GM18519 (cell line): Measurements from ENCODE around the gene WNT5A.

Experiments used
- ATAC-seq: cut with Tn5 transposase; IDR thresholded peaks from one replicate; pipeline ENCODE4 v1.9.1; 2021; ENCODE audit warnings: mild to moderate bottlenecking, moderate library complexity; ENCODE audit not compliant: unreplicated experiment, low FRiP score

WNT5A gene

DNA sequence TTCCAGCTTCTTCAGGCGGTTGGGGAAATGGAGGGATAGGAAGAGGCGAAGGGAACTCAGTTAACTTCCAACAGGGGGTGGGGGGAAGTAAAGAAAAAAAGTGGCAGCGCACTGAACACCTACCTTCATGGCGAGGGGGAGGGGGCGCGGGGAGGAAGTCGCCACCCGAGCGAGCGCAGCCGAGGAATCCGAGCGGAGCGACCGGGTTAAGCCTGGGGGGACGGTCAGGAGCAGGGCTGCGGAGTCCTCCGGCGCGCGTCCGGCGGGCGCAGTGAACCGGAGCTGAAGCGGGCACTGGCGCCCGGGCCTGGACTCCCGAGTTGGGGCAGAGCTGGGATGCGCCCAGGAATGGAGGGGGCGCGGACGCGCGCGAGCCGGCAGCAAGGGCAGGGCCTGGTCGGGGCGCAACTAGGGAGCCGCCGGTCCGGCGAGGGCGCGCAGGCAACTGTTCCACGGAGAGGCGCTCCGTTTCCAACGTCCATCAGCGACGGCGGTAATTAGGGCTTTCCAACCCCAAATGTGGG is at the start of gene WNT5A:
Gene WNT5A, minus strand, starts transcription at position 450 of the 524 bp plus-strand sequence. Its CDS starts 321 bp downstream, at position 129.
- no peak for ATAC-seq

DNA sequence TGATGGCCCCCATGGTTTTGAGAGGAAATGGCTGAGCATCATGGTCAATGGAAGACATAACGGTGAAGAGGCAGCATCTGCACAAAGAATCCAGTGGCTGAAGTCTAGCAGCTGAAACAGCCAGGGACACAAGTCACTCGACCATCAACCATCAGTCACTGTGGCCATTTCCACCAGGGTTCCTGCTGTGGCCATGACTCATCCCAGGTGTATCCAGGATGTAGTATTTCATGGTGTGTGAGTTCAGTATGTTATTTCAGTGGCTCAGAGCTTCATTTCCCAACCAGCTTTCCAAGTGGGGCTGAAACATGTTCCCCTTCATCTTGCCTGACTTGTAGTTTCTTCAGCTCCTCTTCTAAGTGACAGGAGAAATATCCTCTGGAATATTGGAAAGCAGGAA is 47.8 kb upstream of the WNT5A start:
- ATAC-seq, result no peak

DNA sequence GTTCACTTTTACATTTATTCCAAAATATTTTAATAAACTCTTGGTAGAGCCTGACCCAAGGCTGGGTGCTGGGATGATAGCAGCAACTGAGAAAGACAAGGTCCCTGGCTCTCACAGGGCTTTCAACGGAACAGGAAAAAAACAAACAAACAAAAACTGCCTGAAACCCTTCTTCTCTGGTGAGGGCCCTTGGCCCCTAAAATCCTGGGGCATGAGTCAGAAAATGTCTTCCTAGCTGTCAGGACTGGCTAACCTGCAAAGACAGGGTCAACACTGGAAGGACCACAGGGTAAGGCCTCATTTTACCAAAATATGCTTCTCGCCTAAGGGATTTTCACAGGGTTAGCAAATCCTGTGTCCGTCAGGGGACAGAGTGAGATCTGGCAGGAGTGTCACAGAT is 45.7 kb upstream of the WNT5A start:
- no peak for ATAC-seq

DNA sequence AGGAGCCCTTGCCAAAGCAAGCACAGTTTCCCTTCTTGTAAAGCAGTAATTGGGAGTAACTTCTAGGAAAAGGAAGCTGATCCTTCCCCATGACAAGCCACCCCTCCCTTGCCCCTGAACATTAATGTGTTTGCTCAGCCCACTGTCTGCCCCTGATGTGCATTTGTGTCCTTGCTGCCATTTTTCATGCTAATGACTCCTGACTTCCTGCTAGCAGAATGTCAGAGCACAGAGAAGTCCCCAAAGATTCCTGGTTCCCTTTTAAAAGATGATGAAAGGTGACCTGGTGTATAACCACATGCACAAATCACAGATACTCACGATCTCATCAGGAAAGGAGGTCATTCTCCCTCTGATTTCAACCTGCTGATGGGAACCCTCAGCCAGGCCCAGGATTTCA is 44.2 kb upstream of the WNT5A start:
- no peak for ATAC-seq

DNA sequence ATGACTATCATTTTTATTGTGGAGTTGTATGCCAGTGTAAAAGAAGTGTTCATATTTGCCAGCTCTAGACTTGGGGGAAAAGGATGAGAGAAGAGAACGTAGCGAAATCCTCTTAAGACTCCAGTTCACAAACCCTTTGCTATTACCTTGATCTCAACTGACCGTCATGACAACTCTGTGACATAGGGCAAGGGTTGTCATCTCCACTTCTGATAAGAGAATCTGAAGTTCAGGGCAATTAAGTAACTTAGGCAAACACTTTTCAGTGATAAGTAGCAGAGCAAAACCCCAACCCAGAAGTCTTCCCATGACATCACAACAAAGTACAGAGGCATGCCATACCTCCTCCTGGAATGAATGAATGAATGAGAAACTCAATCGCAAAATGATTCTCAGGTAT is 40.3 kb upstream of the WNT5A start:
- ATAC-seq, result no peak

DNA sequence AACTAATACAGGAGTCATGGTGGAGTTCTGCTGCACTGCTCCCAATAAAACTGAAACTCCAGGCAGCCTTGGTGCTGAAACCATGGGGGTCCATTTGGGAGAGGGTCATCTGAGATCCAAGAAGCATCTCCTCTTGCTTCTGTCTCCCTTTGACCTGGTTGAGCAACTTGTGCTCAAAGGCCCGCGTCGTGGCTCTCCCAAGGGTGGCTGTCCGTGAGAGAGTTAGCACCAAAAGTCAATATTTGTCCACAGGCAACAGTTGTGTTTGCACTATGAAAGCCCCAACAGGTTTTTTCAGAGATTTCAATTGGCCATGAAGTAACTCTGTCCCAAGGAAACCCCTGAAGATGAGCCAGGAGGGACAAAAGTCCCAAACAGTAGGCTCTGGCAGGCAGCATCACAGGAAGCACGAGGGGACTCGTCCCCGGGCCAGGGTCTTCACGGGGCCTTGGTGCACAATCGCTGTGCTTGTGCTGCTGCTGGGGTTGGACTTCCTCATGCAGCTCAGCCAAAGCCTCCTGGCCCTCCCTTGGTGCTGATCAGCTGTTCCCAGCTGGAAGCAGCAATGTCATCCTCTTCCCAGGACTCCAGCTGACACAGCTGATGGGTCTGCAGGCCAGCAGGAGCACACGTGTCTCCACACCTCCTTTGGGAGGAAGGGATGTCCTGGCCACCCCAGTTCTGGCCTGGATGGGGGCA is 39.4 kb upstream of the WNT5A start:
- ATAC-seq, result no peak

DNA sequence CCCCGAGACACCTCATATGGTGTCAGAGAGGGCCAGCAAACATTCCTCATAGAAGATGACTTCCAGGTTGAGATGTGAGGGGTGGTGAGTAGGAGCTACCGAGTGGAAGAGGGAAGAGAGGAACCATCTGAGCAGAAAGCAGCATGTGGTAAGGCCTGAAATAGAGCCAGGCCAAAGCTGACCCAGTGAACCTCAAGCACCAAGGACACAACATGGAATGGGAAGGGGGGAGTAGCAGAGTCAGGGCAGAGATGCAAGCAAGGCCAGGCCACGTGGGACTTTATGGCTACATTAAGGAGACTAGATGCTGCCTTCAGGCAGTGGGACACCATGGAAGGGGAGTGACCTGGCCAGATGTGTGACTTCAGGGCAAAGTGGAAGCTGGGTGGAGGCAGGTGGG is 38.3 kb upstream of the WNT5A start:
- ATAC-seq, result no peak

DNA sequence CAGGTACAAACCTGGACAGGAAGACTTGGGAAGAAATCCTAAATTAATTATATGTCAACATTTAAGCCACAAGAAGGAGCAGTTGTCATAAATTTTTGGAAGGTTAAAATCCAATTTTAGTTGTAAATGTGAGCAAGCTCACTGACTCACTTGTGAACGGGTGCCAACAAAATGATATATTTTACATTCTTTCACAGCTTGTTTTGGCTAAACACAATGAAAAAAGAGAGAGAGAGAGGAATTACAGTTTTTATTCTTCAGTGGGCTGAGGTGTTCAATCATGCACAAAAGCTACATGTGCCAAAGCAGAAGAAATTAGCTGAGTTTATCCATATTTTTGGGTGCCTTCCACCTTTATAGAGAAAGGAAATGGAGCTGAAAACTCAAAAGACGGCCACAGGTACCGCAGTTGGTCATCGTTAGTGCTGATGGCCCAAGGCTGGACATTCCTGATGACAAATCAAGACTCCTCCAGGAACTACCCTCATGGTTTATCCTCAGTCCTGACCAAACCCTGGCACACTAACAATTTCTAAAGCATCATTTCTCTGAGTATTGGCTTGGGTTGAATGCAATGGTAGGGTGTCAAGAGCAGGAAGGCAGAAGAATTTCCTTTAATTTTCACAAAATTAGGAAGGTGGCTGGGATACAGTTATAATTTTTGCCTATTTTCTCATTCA is 37.6 kb upstream of the WNT5A start:
- ATAC-seq, result no peak

DNA sequence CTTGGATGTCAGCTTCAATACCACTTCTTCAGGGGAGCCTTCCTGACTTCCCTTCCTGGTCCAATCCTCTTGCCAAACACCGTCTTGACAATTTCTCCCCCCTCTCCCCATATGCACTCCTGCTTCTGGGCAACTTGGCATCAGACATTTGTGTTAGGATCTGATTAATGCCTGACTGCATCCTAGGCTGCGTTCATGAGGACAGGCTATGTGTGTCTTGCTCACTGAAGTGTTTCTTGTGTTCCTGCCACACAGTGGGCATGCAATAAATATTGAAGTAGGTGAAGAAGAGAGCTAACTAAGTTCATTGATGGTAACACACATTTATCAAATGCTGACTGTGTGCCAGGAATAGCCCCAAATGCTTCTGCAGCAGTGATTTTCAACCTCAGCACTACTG is 36.4 kb upstream of the WNT5A start:
- no peak for ATAC-seq

DNA sequence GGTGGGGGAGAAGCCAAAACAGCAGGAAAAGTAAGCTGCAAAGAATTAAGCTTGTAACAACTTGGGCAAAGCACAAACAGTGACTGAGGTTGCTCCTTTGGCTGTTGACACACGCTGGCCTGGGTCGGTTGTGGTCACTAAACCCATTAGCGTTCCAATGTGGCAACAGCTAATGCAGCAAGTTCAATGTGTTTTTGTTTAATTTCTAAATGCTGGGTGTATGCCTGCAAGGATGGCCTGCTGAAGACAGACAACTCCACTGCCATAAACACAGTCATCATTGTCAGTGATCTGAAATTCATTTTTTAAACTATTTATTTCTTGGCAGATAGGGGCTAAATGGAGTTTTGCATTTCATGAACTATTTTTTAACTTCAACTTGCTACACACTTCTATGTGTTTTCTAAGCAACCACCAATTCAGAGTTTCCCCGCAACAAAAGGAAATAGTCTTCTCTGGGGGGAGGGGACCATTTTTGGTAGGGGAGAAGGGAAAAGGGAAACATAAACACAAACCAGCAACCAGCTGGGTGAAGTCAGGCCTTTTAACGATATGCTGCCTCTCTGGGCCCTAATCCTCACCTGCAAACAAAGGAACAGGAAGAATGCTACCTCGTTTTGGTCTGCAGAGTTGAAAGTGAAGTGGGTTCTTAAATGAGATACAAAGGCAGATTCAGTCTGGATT is 34.8 kb upstream of the WNT5A start:
- ATAC-seq, result no peak

DNA sequence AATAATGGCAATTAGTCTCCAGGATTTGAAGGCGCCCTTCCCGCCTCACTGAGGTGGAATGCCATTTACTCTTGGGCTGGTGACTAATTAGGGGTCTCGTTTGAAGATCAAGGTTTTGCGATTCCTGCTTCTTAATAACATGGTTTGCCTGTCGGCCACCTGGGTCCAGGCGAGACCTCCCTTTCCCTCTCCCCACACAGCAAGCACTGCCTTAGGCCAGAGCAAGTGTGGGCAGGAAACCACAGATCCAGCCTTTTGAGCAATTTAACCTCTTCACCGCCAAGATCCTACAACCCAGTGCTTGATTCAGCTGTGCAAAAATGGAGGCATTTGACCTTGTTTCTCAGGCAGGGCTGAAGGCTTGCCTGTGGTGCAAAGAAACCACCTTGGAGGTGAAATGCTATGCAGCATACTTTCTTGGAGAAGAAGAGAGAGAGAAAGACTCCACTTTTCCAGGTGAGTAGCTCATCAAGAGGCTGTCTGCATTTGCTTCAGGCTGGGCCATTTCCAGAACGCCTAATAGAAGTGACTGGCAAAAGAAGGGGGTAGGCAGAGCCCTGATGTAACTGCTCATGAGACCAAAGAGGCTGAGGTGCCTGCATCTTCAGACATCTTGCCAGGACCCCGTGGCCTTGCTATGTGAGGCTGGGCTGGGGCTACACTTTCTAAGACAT is 34.1 kb upstream of the WNT5A start:
- no peak for ATAC-seq

DNA sequence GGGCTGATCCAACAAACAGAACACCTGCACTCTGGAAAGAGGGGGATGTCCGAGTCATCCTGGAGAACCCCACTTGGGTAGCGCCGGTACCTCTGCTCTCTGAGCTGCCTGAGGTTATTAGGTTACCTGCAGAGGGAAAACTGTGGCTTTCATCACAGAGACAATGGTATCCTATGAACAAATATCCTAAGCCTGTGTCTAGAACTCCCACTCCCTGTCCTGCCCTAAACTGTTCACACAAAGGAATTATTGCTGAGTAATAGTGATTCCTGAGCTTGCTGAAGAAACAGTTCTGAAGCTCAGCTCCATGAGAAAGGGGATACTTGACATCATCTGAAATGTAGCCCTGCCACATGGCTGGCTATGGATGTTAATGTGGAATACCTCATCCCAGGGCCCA is 31.9 kb upstream of the WNT5A start:
- no peak for ATAC-seq

DNA sequence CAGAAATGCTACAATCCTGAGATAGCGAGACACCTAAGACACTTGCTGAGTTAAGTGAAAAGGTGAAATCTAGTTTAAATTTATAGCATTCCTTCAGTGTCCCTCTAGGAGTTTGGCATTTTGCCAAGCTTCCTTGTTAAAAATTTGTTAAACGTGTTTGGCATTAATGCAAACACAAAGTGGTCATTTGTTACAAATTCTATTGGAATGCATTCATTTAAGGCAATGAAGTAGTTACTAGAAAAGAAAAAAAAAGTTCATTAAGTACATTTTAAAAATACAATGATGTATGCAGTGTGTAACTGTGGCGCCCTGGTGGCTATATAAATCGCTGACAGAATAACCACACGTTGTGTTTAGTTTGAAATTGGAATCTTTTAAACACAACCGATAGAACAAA is 31.3 kb upstream of the WNT5A start:
- no peak for ATAC-seq

DNA sequence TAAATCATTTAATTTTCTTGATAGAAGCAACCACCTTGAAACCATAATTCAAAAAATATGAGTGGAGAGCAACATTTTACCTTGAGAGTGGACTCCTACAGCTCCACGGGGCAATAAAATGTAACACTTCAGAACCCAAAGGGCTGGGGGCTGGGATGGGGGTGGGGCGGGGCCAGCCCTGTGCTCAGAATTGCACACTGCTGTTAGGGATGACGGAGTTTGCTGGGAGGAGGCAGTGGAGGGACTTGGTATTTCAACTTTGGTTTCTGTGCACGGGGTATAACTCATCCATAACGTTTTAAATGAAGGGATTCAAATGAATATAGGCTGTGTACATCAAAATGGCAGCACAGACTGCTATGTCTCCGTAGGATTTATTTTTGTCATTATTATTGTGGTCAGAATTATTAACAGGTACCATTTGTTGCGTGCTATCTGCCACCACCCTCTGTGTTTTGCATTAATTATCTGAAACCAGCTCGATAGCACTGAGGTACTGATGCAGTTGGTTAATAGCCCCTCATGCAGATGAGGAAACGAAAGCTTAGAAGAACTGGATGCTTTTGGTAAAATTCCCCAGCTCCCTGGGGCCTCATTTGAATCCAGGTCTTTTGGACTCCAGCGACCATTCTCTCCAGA is 29.4 kb upstream of the WNT5A start:
- no peak for ATAC-seq

DNA sequence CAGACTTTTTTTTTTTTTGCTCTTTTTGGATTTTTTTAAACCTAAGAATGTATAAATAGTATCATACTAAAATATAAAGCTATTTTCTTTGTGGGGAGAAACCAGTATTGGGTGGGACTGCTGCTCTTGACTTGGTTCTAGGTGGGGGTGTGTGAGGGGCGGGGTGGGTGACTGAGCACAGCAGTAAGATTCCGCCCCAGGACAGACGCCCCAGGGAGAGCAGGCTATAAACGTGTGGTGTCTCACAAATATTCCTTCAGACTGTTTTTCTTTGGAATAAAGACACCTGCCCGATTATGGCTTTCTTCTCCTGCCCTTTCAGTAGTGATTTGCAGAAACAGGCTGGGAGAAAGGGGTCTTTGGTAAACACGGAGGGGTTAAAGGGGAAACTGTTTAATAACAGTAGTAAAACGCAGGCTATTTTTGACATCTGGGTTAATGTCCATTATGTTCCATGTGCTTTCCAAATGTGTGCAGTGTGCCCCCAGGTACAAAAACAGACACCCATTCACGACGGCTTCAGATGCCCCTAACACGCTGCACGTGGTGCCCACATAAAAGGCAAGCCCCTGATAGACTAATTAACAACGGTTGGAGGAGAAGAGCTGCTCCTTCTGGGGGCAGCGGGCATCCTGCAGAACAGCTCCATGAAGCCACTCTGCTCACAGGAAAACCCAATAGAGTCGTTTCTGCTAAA is 28.6 kb upstream of the WNT5A start:
- no peak for ATAC-seq

DNA sequence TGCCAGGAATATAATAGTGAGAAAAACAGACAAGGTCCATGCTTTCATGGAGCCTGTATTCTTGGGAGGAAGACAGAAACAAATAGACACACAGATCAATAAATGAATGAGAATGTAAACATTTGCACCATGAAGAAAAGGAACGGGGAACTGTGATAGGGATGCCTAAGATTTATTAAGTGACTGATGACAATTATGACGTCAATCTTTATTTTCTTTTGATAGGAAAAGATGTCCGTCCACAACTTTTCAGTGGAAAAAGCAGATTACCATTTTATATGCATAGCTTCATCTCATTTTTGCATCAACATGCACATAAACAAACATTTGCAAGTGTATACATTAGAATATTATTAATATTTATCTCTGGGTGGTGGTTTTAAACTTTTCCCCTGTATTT is 27.9 kb upstream of the WNT5A start:
- no peak for ATAC-seq

DNA sequence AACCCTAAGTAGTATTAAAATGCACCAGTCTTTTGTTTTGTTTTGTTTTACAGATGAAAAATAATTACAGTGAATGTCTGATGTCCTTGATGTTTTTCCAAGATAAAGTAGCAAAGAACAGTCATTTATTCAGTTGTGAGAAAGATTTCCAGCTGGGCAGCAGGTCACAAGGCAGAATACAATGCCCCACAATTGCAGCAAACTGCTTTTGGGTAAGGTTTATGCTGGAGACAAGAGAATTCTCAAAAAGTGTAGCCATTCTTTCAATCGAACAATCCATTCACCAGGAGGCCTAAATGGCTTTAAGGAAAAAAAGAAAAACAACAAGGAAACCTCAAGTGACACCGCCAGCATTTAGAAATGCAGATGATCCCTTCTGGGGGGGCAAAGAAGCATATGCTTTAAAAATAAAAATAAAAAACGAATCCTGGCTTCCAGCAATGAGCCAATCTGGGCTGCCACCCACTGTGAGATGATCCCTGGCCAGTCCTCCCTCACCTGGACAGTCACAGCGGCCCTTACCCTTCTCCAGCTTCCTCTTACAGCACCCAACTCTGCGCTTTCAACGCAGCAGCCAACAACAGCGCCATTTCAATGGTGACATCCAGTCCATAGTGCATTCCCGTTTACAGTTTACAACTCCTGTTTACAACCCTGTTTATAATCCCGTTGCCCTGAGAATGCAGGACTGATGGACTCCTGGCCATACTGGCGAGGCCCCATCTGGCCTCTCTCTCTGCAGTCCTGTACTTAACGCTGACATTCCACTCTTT is 25.7 kb upstream of the WNT5A start:
- ATAC-seq, result no peak

DNA sequence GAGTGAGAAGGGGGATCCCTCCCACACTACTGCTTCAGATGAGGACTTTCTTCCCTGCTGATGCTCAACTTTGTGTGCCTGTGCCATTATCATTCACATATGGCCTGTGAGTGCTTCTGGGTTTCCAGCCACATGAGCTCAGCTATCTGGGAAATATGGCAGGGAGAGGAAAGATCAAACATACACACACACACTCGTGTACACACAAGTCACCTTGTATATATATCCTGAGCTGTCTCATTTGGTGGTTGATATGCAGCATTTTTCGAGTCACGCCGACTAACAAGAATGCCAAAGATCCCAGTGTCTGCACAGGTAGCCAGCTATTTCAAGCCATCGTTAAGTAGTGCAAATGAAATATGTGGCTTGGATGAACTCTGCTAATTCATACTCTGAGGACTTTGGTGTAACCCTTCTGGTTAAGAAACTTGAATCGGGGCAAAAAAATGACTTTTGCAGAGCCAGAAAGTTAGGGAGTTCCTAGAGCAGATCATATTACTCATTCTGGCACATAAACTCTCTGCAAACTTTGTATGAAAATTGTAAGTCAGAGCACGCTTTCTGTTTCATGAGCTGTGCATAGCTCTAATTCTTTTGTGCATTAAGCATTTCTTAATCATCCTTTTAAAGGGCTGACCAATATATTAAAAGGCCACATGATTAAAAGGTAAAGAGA is 24.9 kb upstream of the WNT5A start:
- ATAC-seq, result no peak

DNA sequence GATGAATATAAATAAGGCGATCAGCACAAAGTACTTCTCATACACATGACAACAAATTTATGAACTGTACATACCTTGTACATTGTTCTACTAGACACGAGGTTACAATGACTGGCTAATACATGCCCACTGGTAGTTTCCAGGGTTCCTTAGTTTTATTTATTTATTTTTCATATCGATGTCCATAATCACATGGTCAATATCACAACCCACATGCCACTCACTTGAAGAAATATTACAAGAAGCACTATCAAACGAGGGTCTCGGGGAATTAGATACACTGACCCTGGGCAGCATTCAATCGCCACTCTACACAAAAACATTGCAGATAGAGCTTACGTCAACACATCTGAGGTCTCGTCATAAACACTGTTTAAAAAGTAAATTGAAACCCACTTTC is 21.2 kb upstream of the WNT5A start:
- ATAC-seq, result no peak
